H1 (cell line): Measurements from ENCODE around the gene VPS52. TPM values are rescaled to one million over a fixed set of nuclear protein-coding genes. Genes with fewer than 3 reads are reported as not detected.

Experiments used
- CTCF ChIA-PET: fragments of 300-600 bp; sonication (Branson Sonifier 250); formaldehyde crosslinking; loops from one replicate; lab custom pipeline; 2021; ENCODE audit not compliant: partially characterized antibody; lab: Charles Lee
- POLR2A ChIA-PET: fragments of 300-600 bp; sonication (Branson Sonifier 250); formaldehyde crosslinking; loops from one replicate; lab custom pipeline; 2021; ENCODE audit warnings: inconsistent platforms; ENCODE audit not compliant: partially characterized antibody; lab: Charles Lee
- DNase-seq, 2 experiments: peaks; one replicate each; pipeline versions ENCODE4 v3.0.0 to v3.0.0-alpha.2; 2010 to 2022; ENCODE audit warnings: low spot score in 2 of 2, low read depth in 1 of 2, mixed read lengths in 1 of 2
- FAIRE-seq: peaks from 2 replicates; lab custom pipeline; 2011; peaks lifted over from hg19 to GRCh38; lab: Jason Lieb, UNC
- H2AFZ ChIP-seq: 2 replicates; pipeline ENCODE4 v1.8.1; 2012; ENCODE audit warnings: low read length, inconsistent platforms
- H2AK5ac ChIP-seq: 2 replicates; pipeline ENCODE4 v1.6.1; 2013; ENCODE audit warnings: low read depth, low read length
- H2BK120ac ChIP-seq: replicated peaks from 2 replicates; pipeline ENCODE3; 2013; ENCODE audit warnings: low read depth, low read length, inconsistent platforms
- H2BK12ac ChIP-seq: 2 replicates; pipeline ENCODE4 v1.6.1; 2013; ENCODE audit warnings: low read depth, low read length
- H2BK15ac ChIP-seq: 2 replicates; pipeline ENCODE4 v1.6.1; 2013; ENCODE audit warnings: low read length
- H2BK20ac ChIP-seq: 2 replicates; pipeline ENCODE4 v1.6.1; 2013; ENCODE audit warnings: low read length
- H2BK5ac ChIP-seq: 2 replicates; pipeline ENCODE4 v1.6.1; 2013; ENCODE audit warnings: low read depth, low read length
- H3K14ac ChIP-seq: 2 replicates; pipeline ENCODE4 v1.6.1; 2013; ENCODE audit warnings: inconsistent platforms; ENCODE audit not compliant: insufficient read length
- H3K18ac ChIP-seq: 2 replicates; pipeline ENCODE4 v1.6.1; 2013; ENCODE audit warnings: low read length; ENCODE audit errors: extremely low read depth
- H3K23ac ChIP-seq: 2 replicates; pipeline ENCODE4 v1.6.1; 2013; ENCODE audit warnings: inconsistent platforms; ENCODE audit not compliant: insufficient read length
- H3K23me2 ChIP-seq: 2 replicates; pipeline ENCODE4 v1.6.1; 2013; ENCODE audit warnings: low read depth, low read length
- H3K27ac ChIP-seq: 2 replicates; pipeline ENCODE4 v1.6.1; 2011; ENCODE audit warnings: low read depth, low read length, inconsistent platforms
- H3K27me3 ChIP-seq, 4 experiments: replicated peaks in 1 of 4; 1 replicate in 1 of 4; 2 replicates in 3 of 4; pipeline versions ENCODE4 v1.6.1 to v1.8.1; 2011 to 2013; ENCODE audit warnings: low read length in 3 of 4, mild to moderate bottlenecking in 3 of 4, inconsistent platforms in 2 of 4, mixed read lengths in 2 of 4, moderate library complexity in 1 of 4; ENCODE audit not compliant: control insufficient read depth in 3 of 4, insufficient read depth in 3 of 4; ENCODE audit errors: extremely low read depth in 1 of 4
- H3K36me3 ChIP-seq, 4 experiments: 2 replicates each; pipeline versions ENCODE4 v1.6.1 to v1.8.1; 2011 to 2013; ENCODE audit warnings: mild to moderate bottlenecking in 4 of 4, low read length in 3 of 4, moderate library complexity in 2 of 4, control low read depth in 1 of 4, inconsistent platforms in 1 of 4; ENCODE audit not compliant: insufficient read depth in 4 of 4, control insufficient read depth in 2 of 4
- H3K4ac ChIP-seq: replicated peaks from 2 replicates; pipeline ENCODE3; 2013; ENCODE audit warnings: low read length, low read depth, mixed read lengths, inconsistent platforms; ENCODE audit not compliant: insufficient read length
- H3K4me1 ChIP-seq, 4 experiments: replicated peaks in 1 of 4; 1 replicate in 1 of 4; 2 replicates in 3 of 4; pipeline versions ENCODE4 v1.6.1 to v1.8.1; 2011 to 2013; ENCODE audit warnings: low read length in 3 of 4, inconsistent platforms in 2 of 4, mixed read lengths in 1 of 4; ENCODE audit not compliant: insufficient read depth in 4 of 4, control insufficient read depth in 3 of 4
- H3K4me2 ChIP-seq, 2 experiments: 2 replicates each; pipeline versions ENCODE4 v1.6.1 to v1.8.1; 2011 to 2013; ENCODE audit warnings: low read depth in 2 of 2, low read length in 2 of 2, control low read depth in 1 of 2, inconsistent platforms in 1 of 2, mild to moderate bottlenecking in 1 of 2; ENCODE audit not compliant: insufficient read depth in 1 of 2
- H3K4me3 ChIP-seq, 4 experiments: fragments of 200-600, 300-600 bp in 1 of 4; sonication (generic), shearing (Covaris generic), sonication (Bioruptor Twin) in 1 of 4; 2 replicates each; pipeline versions ENCODE4 v1.5.1 to v1.8.1; 2011 to 2016; ENCODE audit warnings: low read length in 4 of 4, low read depth in 3 of 4, control low read depth in 2 of 4, inconsistent platforms in 2 of 4, mild to moderate bottlenecking in 2 of 4, mixed read lengths in 1 of 4, moderate library complexity in 1 of 4; ENCODE audit not compliant: insufficient read depth in 2 of 4; ENCODE audit errors: extremely low read depth in 1 of 4
- H3K56ac ChIP-seq: replicated peaks from 2 replicates; pipeline ENCODE3; 2013; ENCODE audit warnings: low read depth, mild to moderate bottlenecking, mixed read lengths, low read length, inconsistent platforms; ENCODE audit not compliant: insufficient read length
- H3K79me1 ChIP-seq: 2 replicates; pipeline ENCODE4 v1.6.1; 2013; ENCODE audit warnings: low read depth, low read length, control low read depth
- H3K79me2 ChIP-seq, 2 experiments: 2 replicates each; pipeline versions ENCODE4 v1.6.1 to v1.8.1; 2012 to 2013; ENCODE audit warnings: low read length in 2 of 2, mild to moderate bottlenecking in 2 of 2, inconsistent platforms in 1 of 2; ENCODE audit not compliant: insufficient read depth in 2 of 2, control insufficient read depth in 1 of 2
- H3K9ac ChIP-seq, 4 experiments: replicated peaks in 1 of 4; 1 replicate in 1 of 4; 2 replicates in 3 of 4; pipeline versions ENCODE4 v1.6.1 to v1.8.1; 2011 to 2013; ENCODE audit warnings: low read depth in 3 of 4, low read length in 3 of 4, control low read depth in 2 of 4, mild to moderate bottlenecking in 2 of 4, moderate library complexity in 2 of 4, inconsistent platforms in 1 of 4; ENCODE audit errors: extremely low read depth in 1 of 4
- H3K9me3 ChIP-seq, 2 experiments: 2 replicates each; pipeline versions ENCODE4 v1.6.1 to v1.8.1; 2012 to 2013; ENCODE audit warnings: mild to moderate bottlenecking in 2 of 2, moderate library complexity in 2 of 2, control low read depth in 1 of 2, inconsistent platforms in 1 of 2, low read depth in 1 of 2, low read length in 1 of 2, mixed read lengths in 1 of 2; ENCODE audit not compliant: insufficient read depth in 2 of 2
- H4K20me1 ChIP-seq, 2 experiments: replicated peaks in 1 of 2; 2 replicates each; pipeline versions ENCODE3 to v1.8.1; 2011 to 2013; ENCODE audit warnings: inconsistent platforms in 2 of 2, low read length in 2 of 2, mild to moderate bottlenecking in 1 of 2; ENCODE audit not compliant: insufficient read depth in 2 of 2, control insufficient read depth in 1 of 2
- H4K5ac ChIP-seq: 2 replicates; pipeline ENCODE4 v1.6.1; 2013; ENCODE audit warnings: low read length, low read depth, mixed read lengths, inconsistent platforms; ENCODE audit not compliant: insufficient read length
- H4K8ac ChIP-seq: 2 replicates; pipeline ENCODE4 v1.8.0; 2013; ENCODE audit warnings: mild to moderate bottlenecking, moderate library complexity, low read length, inconsistent platforms; ENCODE audit not compliant: insufficient read depth; ENCODE audit errors: extremely low read depth
- H4K91ac ChIP-seq: replicated peaks from 2 replicates; pipeline ENCODE3; 2013; ENCODE audit warnings: low read length, mixed read lengths, inconsistent platforms; ENCODE audit not compliant: insufficient read length
- CEBPB ChIP-seq: IDR thresholded peaks from 2 replicates; pipeline ENCODE4 v1.6.1; 2012; ENCODE audit warnings: low read depth, low read length
- WGBS, 2 experiments: shearing (Covaris generic) in 1 of 2; methylation state at CpG; one replicate each; pipeline versions ENCODE4 v1.1.6 to v1.1.7; 2013 to 2015; ENCODE audit warnings: low lambda C conversion rate in 2 of 2, mixed read lengths in 2 of 2, inconsistent platforms in 1 of 2, low coverage in 1 of 2, missing lambda C conversion rate in 1 of 2; ENCODE audit not compliant: insufficient replicate concordance in 2 of 2, insufficient coverage in 1 of 2, insufficient read length in 1 of 2; ENCODE audit errors: extremely low coverage in 1 of 2, missing lambda C conversion rate in 1 of 2; 5-methylcytosine and 5-hydroxymethylcytosine counted together
- polyA plus RNA-seq, 7 experiments: library from polyadenylated mRNA; depleted of rRNA in 3 of 7; stranded (reverse) in 5 of 7; unstranded in 2 of 7; fragments of >200 nt in 5 of 7; fragments of 200-250 nt in 2 of 7; gene quantifications; 1 replicate in 5 of 7; 2 replicates in 1 of 7; 4 replicates in 1 of 7; pipeline versions ENCODE4 v1.2.1 to v1.2.3, GENCODE V29; 2011 to 2013; ENCODE audit warnings: missing spikeins in 2 of 7, mixed read lengths in 2 of 7
- total RNA-seq: library from RNA; stranded (reverse); fragmentation: NEBNext Ultra II Directional; extraction: Animal tissue kit (Norgen Biotek cat#: 25700); gene quantifications from 2 replicates; pipeline ENCODE4 v1.2.1, GENCODE V29; 2021

Gene VPS52
- total and polyA plus RNA-seq, 2 of the 8 experiments (the other 6 are each of a cell fraction or from before 2014, with no cell fraction given), result 36.5 to 86.3 TPM

GRCh38 chr6:33314515-33314942, 42.9 kb upstream of the VPS52 start:
- H3K18ac ChIP-seq, result 0 out of 2 replicates have a peak overlapping the region, but pooled peaks have one; percentile 51
- ChIA-PET POLR2A (interaction anchor here (1.0 to 6.3 kb wide), 3 partner anchors 18 to 43 kb away, joined by 3 to 30 read pairs (median 4); partner anchors contain the start of genes PFDN6, RPS18 and VPS52), CTCF (no interaction called here)
- no peak overlapping the region for H2BK15ac ChIP-seq
- no peak overlapping the region for H2BK12ac ChIP-seq
- H2AK5ac ChIP-seq, result no peak overlapping the region; the same call in 1 of the 2 replicates
- WGBS, 2 experiments, result 8% methylated on average over 10 of the region's 10 CpGs; no CpG with 5 or more reads in 1 of the 2 experiments
- H2BK5ac ChIP-seq, result no peak overlapping the region
- no peak for FAIRE-seq
- H3K4me1 ChIP-seq, result peaks cover 0 to 21% (median 12%) of the 10 kb centered on the region in 4 experiments; a peak in 6 of 7 replicates
- no peaks in the 10 kb centered on the region for H3K27me3 ChIP-seq
- H3K4me3 ChIP-seq, result peak overlapping the region; percentile 84 to 89 (median 88)
- no peak overlapping the region for H4K91ac ChIP-seq
- no peaks in the 10 kb centered on the region for H4K20me1 ChIP-seq
- no peak overlapping the region for H3K4ac ChIP-seq
- H4K5ac ChIP-seq, result no peak overlapping the region
- no peak overlapping the region for H3K14ac ChIP-seq
- peaks cover 26% of the 10 kb centered on the region for H3K23me2 ChIP-seq
- H3K79me1 ChIP-seq, result no peaks in the 10 kb centered on the region
- peak overlapping the region; percentile 44 for H2BK120ac ChIP-seq
- H3K9me3 ChIP-seq, result no peaks in the 10 kb centered on the region
- H2AFZ ChIP-seq, result no peak overlapping the region
- peak overlapping the region; percentile 93 to 95 for H3K4me2 ChIP-seq
- no peak overlapping the region for H4K8ac ChIP-seq
- no peak overlapping the region for H2BK20ac ChIP-seq
- H3K56ac ChIP-seq, result peak overlapping the region; percentile 34
- peaks cover under 1 to 12% (median 7%) of the 10 kb centered on the region in 4 experiments; a peak in 7 of 8 replicates for H3K36me3 ChIP-seq
- H3K79me2 ChIP-seq, result peaks cover 0 to 3% of the 10 kb centered on the region in 2 experiments; a peak in 1 of 4 replicates
- DNase-seq, result peak in 1 of 2 experiments; percentile 61
- H3K9ac ChIP-seq, result no peak overlapping the region
- H3K23ac ChIP-seq, result no peak overlapping the region
- no peak overlapping the region for H3K27ac ChIP-seq
- no peak for TF ChIP-seq CEBPB
